SK-N-MC (cell line): ENCODE measurements around the gene UGT1A4.

Experiments used
- EZH2 ChIP-seq: fragments of 200-600 bp; sonication (generic); IDR thresholded peaks from one replicate; pipeline ENCODE4 v1.6.1; 2017; ENCODE audit warnings: antibody characterized with exemption
- POLR2AphosphoS5 ChIP-seq: IDR thresholded peaks from 2 replicates; pipeline ENCODE4 v1.6.1; 2012; ENCODE audit warnings: mild to moderate bottlenecking, low read depth, low read length, borderline replicate concordance

- no peak for TF ChIP-seq EZH2
- TF ChIP-seq POLR2AphosphoS5: no peak
Observed at GRCh38 chr2:233690444-233690843, 28.1 kb upstream of the UGT1A4 start.
